Brain pericyte (primary cell): ENCODE results near the gene UNC13A.
"Not testable (repeated sequence)": the region's sequence is repeated elsewhere in the genome, so short reads cannot be mapped to it uniquely, and the experiment has no call there.

ENCODE experiments used
- DNase-seq: peaks from one replicate; pipeline ENCODE4 v3.0.0-alpha.2; 2012; ENCODE audit warnings: low read depth, low spot score

The UNC13A gene

DNA sequence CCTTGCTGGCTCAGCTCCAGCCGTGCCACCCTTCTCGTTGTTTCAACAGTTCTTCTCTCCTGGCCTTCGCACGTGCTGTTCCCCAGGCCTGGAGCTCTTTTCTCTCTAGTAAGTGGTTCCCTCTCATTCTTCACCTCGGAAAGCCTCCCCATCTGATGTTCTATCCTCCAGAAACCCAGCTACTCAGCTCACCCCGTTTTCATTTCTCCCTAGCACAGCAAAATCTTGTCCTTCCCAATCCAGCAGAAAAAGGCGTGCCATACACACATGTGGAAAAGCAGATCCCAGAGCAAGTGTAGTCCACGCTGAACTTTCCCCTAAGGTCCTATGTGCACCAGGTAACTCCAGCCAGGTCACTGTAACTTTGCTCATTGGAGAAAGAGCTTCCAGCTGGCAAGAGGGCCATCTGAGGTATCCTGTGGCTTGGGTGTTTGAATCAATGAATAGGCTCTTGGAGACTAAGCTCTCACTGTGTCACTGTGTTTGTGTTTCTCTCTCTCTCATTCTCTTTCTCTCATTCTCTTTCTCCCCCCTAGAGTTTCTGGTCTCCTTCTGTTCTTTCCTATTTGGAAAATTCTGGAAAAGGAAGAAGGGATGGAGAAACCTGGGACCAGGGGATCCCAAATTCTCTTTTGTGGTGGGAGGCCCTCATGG is 83.7 kb downstream of the UNC13A start:
- no peak for DNase-seq

GRCh38 chr19:17602872-17603510 is 85.2 kb downstream of the UNC13A start:
- DNase-seq, result no peak

- DNase-seq, result no peak
Measured at GRCh38 chr19:17602217-17602616, 85.9 kb downstream of the UNC13A start.

DNA sequence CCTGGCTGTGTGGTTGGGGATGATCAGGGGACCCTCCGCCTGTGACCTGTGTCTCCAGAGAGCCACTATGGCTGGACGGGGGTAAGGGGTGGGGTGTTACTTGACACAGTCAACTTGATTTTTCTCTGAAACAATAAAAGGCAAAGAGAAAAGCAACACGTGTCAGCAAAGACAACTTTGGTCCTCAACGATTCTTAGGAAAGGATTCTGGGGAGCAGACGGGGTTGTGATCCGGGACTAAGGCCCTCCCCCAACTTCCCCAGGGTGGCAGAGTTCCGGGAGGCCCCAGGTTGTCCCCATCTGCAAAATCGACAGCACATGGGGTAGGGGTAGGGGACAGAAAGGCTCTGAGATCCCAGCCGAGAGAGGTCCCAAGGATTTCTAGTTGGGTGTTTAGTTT is 86.5 kb downstream of the UNC13A start:
- no peak for DNase-seq

DNA sequence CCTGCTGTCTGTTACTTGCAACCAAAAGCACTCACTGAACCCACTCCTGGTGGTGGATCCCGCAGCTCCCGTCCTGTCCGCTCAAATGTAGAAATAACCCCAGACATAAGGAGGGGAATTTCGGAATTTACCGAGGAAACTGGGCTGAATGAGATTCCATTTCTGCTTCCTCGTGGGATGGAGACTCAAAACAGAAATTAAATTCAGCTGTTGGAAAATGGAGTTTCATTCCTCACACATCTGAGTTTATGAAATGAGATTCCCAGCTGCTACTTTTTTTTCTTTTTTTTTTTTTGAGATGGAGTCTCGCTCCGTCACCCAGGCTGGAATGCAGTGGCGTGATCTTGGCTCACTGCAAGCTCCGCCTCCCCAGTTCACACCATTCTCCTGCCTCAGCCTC is 88.4 kb downstream of the UNC13A start:
- DNase-seq, result no peak

DNA sequence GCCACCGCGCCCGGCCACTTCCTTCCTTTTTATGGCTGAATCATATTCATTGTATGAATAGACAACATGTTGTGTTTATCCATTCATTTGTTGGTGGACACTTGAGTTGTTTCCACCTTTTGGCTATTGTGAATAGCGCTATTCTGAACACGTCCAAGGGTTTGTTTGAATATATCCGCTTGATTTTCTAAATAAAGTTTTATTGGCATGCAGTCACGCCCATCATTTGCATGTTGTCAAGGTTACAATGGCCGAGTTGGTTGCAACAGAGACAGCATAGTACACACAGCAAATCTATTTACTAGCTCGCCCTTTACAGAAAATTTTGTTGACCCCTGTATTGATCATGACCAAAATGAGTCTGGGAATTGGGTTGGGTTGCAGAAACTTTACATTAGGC is 89.2 kb downstream of the UNC13A start:
- no peak for DNase-seq

- DNase-seq, result not testable (repeated sequence)
Measured at GRCh38 chr19:17598063-17598462, 90.1 kb downstream of the UNC13A start.

DNA sequence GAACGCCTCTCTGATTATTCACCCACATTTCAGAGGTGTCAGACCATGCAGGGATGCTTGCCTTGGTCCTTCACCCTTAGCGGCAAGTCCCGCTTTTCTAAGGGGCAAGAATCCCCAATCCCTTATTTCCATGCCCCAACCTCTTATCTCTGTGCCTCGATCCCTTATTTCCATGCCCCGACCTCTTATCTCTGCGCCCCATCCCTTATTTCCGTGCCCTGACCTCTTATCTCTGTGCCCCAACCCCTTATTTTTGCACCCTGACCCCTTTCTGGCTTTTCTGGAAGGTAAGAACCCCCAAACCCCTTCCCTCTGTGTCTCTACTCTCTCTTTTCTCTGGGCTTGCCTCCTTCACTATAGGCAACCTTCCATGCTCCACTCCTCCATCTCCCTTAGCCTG is 93.9 kb downstream of the UNC13A start:
- not testable (repeated sequence) for DNase-seq

- no peak for DNase-seq
Measured at GRCh38 chr19:17590866-17591265, 97.3 kb downstream of the UNC13A start.

DNA sequence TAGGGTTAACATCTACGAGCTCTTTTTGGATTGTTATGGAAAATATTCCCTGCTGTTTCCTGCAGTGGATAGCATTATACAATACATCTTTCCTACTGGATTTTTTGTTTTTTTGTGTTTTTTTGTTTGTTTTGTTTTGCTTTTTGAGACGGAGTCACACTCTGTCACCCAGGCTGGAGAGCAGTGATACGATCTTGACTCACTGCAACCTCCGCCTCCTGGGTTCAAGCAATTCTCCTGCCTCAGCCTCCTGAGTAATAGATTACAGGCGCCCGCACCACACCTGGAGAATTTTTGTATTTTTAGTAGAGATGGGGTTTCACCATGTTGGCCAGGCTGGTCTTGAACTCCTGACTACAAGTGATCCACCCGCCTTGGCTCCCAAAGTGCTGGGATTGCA is 102.8 kb downstream of the UNC13A start:
- not testable (repeated sequence) for DNase-seq

DNA sequence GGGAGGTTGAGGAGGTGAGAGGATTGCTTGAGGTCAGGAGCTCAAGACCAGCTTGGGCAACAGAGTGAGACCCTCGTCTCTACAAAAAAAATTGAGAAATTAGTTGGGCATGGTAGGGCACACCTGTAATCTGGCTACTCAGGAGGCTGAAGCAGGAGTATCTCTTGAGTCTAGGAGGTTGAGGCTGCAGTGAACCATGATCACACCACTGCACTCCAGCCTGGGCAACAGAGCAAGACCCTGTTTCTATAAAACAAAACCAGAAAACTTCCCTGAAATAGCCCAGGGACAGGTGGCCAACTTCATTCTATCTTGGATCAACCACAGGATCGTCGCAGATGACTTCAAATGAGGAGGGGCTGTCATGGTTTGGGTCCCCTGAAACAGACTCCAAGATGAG is 104.0 kb downstream of the UNC13A start:
- DNase-seq, result no peak

DNA sequence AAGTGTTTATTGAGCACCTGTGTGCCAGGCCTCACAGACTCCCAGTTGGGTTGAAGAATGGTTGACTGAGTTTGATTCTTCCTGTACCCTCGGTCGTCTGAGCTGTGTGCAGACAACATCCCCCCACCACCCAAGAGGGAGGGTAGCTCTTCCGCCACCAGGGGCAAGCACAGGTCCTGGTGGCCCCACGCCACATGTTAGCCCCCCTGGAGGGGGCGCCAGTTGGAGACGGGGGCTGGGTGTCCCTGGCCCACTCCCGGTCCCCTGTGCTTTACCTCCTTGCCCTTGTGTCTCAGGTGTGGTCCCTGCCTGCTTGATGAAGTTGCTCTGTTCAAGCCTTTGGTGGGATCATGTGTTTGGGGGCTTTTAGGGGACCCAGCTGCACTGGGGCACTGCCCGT is 105.5 kb downstream of the UNC13A start:
- no peak for DNase-seq

GRCh38 chr19:17581211-17581874 is 106.8 kb downstream of the UNC13A start:
- DNase-seq, result no peak

GRCh38 chr19:17580470-17581144 is 107.5 kb downstream of the UNC13A start:
- no peak for DNase-seq

GRCh38 chr19:17579661-17580244 is 108.4 kb downstream of the UNC13A start:
- no peak for DNase-seq

DNA sequence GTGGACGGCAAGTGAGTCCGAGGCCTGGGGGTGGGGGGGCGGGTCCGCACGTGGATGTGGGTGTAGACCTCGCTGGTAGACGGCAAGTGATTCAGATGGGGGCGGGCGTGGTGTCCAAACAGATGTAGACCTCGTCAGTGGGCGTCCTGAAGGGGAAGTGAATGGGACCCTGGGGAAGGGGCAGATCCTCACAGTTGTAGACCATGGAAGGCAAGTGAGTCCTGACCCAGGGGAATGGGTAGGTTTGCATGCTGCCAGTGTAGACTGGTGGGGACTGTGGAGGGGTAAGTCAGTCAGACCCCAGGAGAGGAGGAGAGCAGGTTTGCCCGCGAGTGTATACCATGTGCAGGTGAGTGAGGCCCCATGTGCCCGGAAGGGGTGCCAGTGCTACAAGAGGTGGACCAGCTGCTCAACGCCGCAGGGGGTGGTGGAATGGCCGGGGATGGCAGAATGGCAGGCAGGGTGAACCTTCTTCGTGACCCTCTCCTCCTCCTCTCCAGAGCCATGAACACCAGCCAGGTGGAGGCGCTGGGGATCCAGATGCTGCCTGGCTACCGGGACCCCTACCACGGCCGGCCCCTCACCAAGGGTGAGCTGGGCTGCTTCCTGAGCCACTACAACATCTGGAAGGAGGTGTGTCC is 110.6 kb downstream of the UNC13A start:
- no peak for DNase-seq

DNA sequence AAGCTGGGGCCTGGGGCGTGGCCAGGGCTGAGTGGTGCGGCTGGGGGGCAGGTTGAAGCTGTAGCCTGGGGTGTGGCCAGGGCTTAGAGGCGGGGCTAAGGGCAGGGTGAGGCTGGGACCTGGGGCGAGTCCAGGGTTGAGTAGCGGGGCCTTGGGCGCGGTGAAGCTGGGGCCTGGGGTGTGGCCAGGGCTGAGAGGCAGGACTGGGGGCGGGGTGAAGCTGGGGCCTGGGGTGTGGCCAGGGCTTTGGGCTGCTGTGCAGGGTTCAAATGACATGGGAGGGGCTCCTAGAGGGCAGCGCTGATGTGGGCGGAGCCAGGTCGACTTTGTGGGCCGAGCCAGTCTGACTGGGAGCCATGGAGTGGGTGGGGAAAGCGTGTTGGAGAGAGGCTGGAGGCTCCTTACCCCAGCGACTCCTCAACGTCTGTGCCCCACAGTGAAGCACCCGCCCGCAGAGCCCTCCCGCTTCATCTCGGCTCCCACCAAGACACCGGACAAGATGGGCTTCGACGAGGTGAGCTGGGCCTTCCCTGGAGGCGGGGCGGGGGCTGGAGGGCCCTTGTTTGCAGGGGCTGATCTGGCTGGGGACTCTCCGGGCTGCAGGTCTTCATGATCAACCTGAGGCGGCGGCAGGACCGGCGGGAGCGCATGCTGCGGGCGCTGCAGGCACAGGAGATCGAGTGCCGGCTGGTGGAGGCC is 111.2 kb downstream of the UNC13A start:
- no peak for DNase-seq

- no peak for DNase-seq
Measured at GRCh38 chr19:17575871-17576757, 112.0 kb downstream of the UNC13A start.

- no peak for DNase-seq
Measured at GRCh38 chr19:17572638-17573037, 115.5 kb downstream of the UNC13A start.

DNA sequence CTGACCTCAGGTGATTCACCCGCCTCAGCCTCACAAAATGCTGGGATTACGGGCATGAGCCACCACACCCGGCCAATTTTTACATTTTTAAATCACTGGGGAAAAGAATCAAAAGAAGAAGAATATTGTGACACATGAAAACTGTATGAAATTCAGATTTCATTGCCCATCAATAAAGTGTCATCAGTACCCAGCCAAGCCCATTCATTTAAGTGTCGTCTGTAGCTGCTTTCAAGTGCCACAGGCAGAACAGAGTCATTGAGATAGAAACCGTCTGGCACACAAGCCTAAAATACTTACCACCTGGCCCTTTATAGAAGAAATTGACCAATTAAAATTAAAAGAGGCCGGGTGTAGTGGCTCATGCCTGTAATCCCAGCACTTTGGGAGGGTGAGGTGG is 117.4 kb downstream of the UNC13A start:
- DNase-seq, result no peak
